HG03025 (cell line): ENCODE measurements around the gene PUSL1.
A peak's percentile ranks its signal among the peaks of the same experiment; 100 is the strongest.

Experiments
- ATAC-seq: cut with Tn5 transposase; IDR thresholded peaks from one replicate; pipeline ENCODE4 v1.9.1; 2021; ENCODE audit warnings: mild to moderate bottlenecking, moderate library complexity; ENCODE audit not compliant: unreplicated experiment, low FRiP score

PUSL1 gene

DNA sequence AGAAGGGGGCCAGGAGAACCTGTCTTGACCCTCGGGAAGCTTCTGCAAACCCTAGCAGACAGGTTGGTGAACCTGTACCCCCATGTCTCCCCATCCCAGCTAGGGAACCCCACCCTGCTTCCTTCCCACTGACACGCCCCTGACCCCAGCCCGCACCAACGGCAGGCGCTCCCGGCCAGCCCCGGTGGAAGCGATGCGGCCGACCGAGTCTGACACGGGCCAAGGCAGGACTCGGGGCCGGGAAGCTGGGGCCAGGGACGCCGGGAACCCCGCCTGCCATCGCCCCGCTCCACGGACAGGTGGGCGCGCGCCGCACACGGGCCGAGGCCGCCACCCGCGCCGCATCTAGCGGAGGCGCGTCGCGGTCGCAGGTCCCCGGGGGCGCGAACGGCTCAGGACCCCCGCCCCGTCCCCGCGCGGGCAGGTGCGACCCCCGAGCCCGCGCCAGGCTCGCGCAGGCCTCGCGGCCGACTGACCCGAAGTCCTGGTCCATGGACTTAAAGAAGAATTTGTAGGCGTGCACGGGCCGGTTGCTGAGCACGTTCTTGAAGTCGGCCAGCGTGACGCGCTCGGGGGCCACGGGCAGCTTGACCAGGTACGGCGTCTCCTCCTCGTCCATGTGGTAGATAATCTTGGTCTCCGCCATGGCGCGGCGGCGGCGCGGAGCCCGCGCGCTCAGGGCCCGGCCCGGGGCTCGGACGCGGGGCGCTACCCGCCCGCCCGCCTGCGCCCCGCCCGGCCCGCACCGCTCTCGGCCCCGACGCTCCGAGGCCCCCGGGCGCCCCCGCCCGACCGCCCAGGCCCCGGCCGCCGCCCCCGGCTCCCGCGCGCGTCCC is 40.2 kb downstream of the PUSL1 start:
- peak; percentile 32 for ATAC-seq

DNA sequence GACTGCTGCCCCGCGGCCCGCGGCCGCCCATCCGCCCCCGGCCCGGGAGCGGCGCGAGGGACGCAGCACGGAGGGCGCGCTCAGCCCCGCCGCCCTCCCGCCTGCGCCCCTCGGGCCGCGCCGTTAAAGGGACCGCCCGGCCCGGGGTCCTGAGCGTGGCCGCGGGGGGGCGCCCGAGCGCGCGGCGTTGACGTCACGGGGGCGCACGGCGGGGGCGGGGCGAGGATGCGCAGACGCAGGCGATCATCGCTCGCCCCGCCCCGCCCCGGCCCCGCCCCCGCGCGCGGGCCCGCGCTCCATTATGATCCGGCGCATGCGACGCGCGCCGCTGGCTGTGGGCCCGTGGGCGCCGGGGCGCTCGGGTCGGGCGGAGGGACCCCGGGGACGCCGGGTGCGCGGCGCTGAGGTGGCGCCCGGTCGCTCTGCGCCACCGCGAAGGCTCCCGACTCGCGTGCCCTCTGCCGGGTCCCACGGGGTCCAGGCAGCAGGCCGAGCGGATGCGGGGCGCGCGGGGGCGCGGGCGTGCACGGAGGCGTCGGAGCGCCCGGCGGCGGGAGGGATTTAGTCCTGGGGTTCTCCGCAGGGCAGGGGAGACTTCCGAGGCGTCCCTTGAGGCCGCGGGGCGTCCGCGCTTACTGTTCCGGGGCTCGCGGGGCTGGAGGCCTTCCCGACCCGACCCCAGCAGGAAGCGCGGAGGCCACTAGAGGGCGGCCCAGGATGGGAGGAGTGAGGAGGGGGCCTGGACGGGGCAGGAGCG is 41.0 kb downstream of the PUSL1 start, which contains the start of gene DVL1:
DVL1 (minus strand) TSS at position 163 of the 757 bp plus-strand sequence. CDS start 353 bp downstream, outside the sequence.
- ATAC-seq = peak; percentile 56

DNA sequence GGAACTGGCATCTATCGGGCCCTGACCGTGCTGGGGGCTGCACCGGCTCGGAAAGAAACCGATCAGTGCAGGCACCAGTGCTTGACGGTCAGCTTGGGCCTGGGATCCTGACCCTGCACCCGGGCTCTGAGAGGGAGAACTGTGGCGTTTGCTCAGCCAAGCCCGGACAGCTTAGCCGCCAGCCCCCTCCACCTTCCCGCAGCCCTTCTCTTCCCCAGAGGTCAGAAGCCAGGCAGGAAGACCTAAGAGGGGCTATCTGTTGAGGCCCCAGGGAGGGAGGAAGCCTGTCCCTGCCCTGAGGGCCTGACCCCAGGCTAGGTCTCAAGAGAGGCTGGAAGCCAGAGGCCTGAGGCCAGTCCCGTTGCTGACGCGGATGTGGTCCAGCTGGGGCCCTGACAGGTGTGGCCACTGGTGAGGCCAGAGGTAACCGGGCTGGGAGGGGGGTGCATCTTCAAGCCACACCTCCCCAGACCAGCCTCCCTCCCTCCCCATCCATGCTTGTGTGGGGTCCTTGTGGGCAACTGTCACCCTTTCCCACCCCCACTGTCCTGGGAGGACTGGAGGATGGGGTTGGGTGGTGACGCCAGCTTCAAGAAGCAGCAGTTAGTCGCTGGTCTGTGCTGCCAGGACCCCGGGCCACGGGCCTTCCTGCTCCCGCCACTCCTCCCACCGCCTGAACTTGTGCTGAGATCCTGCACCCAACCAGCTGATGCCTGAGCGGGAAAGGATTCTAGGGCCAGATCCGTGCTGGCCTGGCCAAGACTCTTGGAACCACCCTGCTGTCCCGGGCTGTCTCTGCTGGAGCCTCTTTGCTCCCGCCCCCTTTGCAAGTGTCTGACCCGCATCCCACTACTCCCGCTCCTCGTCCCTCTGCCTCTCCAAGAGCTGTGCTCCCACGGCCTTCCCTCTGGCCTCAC is 43.4 kb downstream of the PUSL1 start:
- no peak for ATAC-seq

DNA sequence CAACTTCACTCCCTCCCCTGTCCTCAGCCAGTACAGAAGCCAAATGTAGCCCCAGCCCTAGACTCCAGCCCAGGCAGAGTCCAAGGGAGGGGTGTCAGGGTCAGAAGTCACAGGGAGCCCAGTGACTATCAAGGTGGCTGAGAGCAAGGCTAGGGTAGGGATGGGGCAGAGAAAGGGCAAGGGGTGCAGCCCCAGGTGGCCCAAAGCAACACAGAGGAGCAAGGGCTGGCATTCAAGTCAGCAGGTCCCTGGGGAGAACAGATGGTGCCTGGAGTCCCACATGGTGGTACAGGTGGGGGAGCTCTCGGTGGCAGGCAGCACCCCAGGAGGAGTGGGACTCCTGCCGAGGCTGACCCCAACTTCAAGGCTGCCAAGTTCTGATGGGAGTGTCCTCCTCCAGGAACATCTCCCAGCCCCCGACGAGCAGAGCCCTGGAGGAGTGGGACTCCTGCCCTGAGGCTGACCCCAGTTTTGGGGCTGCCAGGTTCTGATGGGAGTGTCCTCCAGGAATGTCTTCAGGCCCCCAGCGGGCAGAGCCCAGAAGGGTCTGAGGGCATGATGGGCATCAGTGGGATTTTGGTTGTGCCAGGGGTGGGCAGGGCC is 44.5 kb downstream of the PUSL1 start:
- ATAC-seq = no peak

DNA sequence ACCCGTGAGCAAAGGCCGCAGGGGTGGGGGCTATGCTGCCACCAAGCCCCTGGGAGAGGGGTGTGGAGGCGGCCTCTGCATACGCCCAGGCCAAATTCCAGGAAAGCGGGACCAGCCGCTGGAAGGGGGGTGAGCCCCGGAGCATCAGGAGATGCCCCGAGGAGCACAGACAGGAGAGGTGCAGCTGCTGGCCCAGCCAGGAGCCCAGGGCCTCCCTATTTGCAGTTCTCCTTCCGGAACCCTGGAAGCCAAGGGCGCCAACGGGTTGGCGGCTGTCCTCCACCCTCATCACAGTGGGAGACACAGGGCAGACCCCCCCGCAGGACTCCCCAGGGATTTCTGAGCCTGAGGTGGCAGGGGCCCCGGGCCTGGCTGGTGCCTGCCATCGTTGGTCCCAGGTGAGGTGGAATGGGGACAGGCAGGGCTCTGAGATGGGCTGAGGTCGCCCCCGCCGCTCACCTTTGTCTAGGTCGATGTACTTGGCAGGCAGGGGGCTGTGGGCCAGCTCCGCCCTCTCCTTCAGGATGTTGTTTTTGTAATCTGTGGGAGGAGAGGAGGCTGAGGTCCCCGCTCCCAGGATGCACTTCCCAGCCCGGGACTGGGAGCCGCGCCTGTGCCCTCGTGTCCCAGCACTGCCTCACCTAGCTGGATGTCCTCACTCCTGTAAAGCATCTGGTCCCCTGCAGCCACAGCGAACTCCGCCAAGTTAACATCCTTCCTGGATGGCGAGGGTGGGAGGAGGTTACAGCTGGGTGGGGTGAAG is 45.2 kb downstream of the PUSL1 start:
- no peak for ATAC-seq

DNA sequence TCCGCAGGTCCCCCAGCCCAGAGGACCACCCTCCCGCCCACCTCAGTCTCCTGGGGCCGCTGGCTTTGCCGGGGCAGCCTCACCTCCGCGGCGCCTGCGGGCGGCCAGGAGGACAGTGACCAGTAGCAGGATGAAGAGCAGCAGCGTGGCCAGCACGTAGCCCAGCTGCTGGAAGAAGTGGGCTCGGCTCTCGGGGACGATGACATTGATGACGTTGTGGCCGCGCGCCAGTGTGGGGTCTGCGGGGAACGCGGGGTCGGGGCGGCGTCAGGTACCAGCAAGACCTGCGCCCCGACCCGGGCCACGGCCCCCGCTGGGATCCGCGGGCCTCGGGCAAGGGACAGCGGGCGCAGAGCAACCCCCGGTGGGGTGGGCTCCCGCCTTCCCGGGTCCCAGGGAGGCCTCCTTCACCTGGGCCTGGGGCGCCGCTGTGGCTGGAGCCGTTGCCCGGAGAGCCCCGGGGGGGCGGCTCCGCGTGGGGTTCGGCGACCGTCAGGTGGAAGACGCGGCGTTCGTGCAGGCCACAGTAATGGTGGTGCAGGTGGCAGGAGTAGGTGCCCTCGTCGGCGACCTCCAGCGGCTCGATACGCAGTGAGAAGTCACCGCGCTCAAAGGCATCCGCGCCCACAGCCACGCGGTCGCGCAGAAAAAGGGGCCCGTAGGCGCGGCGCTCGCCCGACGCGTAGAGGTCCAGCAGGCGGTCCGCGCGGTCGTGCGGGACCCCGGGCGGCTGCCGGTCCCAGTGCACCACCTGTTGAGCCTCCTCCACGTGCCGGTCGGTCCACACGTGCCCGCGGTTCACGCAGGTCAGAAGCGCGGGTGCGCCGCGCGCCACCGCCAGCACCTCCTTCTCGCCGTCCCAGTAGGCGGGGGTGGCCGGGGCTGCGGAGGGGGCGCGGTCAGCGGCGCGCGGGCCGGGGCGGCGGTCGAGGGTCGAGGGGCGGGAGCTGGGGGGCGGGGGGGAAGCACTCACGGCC is 46.2 kb downstream of the PUSL1 start:
- ATAC-seq = no peak

DNA sequence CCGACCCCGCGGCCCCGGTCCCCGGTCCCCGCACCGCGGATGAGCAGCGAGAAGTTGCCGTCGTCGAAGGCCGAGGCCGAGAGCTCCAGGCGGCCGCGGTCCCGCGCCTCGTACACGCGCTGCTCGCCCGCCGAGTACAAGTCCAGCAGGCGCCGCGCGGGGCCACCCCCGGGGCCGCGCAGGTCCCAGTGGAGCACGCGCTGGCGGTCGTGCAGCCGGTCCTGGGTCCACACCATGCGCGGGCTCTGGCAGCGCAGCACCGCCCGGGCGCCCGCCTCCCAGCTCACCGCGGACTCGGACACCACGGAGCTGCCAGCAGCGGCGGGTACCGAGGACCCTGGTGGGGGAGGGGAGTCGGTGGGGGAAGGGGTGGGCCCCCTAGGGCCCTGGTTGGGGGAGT is 47.0 kb downstream of the PUSL1 start:
- ATAC-seq = no peak

DNA sequence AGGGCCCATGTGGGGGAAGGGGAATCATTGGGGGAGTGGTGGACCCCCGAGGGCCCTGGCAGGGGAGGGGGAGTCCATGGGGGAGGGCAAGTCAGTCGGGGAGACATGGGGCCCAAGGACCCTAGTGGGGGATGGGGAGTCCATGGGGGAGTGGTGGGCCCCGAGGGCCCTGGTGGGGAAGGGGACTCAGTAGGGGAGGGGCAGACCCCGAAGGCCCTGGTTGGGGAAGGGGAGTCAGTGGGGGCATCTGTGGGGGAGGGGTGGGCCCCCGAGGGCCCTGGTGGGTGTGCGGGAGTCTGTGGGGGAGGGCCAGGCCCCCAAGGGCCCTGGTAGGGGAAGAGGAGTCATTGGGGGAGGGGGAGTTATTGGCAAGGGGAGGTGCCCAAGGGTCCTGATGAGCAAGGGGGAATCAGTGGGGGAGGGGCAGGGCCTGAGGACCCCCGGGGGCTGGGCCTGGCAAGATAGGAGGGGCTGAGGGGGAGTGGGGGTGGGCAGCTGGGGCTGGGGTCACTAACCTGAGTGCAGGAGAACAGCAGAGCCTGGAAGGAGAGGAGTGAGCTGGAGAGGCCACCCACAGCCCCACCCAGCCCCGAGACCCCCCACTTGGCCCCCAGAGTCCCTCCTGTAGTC is 47.9 kb downstream of the PUSL1 start:
- no peak for ATAC-seq

DNA sequence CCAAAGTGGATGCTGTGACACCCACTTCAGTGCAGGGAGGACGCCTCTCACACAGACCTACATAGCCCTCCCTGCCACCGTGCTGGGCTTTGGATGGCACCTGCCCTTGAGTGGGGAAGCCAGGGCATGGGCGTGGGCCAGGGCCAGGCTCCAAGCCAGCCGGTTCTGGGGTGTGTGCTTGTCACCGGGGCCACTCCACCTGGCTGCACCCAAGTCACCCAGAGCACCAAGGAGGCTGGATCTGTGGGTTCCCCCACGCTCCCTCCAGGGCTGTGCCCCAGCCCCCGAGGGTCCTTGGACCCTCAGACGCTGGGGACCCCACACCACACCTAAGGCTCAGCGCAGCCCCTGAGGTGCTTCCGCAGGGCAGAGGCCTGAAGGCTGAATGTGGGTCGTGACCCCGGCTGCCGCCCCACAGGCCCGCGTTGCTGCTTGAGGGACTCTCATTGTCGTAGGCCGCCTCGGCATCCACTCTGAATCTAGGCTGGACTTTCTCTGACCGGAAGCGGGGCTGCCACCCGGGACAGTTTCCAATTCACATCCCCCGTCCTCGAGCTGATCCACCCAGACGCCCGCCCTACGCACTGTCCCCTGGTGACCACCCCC is 48.5 kb downstream of the PUSL1 start:
- no peak for ATAC-seq

DNA sequence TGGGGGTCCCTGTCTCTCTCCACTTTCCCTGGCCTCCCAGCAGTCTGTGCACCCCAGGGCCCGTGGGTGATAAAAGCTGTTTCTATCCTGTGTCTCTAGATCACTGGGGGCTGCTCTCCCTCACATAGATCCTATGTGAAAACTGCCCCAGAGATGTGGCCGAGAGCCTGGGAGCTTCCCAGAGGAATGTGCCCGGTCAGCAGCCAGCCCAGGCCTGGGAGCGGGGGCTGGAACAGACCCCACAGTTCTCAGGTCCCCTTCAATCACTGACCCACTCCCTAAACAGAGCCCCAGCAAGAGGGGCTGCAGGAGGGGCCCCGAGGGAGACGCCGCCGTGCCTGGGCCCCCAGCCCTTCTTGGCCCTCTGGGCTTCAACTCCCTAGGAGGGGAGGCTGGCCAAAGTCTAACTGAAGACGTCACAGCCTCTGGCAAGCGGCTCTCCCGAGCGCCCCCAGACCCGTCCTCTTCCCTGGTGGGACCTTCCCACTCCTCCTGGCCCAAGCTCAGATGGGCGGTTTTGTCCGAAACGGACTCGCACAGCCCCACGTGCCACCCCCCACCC is 49.6 kb downstream of the PUSL1 start:
- no peak for ATAC-seq

DNA sequence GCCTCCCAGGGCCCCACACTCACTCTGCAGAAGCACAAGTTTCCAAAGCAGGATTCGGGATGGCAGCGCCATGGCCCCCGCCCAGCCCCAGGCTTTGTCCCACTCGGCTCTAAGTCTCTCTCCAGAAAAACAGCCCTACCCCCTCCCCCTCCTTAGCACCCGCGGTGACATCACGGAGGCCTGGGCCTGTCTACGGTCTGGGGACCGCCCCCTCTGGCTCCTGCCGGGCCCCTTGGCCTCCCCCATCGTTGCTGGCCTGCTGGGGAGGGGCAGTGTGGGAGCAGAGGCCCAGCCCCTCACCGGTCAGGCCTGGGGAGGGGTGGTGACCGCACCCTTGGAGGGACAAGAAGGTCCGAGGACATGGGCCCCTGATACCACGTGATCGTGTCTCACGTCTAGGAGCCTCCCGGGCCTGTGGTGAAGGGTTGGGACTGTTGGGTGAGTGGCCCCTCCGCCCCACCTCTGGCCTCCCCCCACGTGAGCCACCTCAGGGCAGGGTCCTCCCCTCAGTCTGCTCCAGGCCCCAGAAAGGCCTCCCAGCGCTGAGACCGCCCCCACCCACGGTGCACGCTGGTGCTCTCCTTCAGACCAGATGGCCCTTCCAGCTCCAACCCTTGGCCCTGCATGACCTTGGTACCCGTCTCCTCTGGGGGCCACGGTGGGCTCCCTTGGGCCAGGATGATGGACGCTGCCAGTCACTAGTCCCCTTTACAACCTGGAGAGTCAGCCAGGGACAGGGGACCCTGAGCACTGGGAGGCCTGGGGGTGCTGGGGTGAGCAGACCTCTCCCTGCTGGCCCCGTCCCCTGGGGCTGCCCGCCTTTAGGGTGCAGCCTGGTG is 50.3 kb downstream of the PUSL1 start, which contains the start of gene MXRA8:
MXRA8 (minus strand) TSS at position 123 of the 839 bp plus-strand sequence; CDS start at position 72, 51 bp downstream.
- ATAC-seq = no peak

DNA sequence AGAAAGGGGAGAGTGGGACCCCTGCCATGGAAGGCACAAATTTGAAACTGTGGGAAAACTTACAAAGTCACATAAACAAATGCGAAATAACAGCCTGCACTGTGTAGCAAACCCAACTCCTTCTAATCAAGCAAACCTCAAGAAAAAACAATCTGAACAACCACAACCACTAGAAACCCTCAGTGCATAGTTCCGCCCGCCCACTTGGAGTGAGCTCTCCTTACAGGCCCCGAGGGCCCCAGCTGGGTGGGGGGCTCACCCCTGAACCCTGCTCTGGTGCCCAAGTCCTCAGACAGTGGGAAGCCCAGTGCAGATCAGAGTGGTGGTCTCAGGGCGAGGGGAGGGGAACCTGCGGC is 50.9 kb downstream of the PUSL1 start:
- no peak for ATAC-seq

DNA sequence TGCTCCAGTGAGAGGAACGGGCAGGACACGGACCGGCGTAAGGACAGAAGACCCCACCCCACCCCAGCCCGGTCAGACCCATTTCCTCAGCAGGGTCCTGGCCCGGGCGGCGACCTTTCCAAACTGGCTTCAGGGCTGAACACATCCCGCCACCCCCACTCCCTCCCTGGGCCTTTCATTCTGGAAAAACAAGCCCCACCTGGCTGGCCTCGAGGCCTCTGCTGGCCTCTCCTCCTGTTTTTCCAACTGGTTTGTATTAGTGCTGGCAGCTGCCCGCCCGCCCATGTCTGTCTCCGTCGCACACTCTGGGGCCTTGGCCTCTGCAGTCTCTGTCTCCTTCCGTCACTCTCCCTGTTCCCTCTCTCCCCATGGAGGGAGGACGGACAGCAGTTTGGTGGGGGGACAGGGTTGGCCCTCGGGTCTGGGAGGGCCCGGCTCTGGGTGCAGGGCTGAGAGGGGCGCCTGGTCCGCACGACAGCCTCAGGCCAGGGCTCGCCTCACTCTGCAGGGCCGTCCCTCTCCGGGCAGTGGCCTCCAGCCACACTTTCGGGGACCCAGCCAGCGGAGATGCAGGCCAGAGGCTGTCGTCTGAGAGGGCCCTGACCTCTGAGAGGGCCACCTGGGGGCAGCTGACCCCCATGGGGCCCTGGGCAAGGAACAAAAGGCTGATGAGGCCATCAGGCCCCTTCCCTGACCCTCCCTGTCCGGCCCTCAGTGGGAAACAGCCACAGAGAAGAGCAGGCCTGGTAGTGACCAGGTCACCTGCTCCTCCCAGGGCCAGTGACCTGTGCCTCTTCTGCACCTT is 51.5 kb downstream of the PUSL1 start:
- no peak for ATAC-seq

DNA sequence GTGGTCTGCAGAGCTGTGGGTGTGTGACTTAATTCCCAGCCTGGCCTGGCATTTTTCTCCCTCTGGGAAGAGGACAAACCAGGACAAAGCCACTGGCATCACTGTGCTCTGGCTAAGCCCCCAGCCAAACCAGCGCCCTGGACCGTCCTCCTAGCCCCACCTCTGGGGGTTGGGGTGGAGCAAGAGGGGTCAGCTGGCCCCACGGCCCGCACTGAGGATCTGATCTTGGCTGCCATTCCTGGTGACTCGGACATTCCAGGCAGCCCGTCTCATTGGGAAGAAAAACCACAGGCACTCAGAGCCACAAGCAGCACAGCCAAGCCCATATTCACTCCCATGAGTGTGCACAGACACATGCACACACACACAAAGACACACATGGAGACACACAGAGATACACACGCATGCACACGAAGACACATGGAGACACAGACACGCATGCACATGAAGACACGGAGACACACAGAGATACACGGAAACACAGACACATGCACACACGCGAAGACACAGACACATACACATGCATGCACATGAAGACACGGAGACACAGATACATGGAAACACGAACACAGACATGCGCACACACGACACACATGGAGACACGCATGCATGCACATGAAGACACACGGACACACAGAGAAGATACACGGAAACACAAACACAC is 52.2 kb downstream of the PUSL1 start:
- ATAC-seq = no peak
